Naive B cell (primary cell): ENCODE results near the gene KCNQ2. TPM values are rescaled to one million over a fixed set of nuclear protein-coding genes. Genes with fewer than 3 reads are reported as not detected.
A peak's percentile ranks its signal among the peaks of the same experiment; 100 is the strongest.
"Not testable (repeated sequence)": the region's sequence is repeated elsewhere in the genome, so short reads cannot be mapped to it uniquely, and the experiment has no call there.

ENCODE experiments used
- ATAC-seq, 2 donors: fragments of 150-1000 bp; cut with Tn5 transposase; 2 replicates each; pipeline ENCODE4 v1.10.0; 2021; ENCODE audit warnings: low read depth in 2 of 2, mild to moderate bottlenecking in 2 of 2, moderate library complexity in 2 of 2
- DNase-seq: peaks from one replicate; pipeline ENCODE4 v3.0.0; 2022
- H3K27ac Mint-ChIP-seq, 6 donors: one replicate each; pipeline ENCODE4 v1.8.0; 2020 to 2022; ENCODE audit warnings: mild to moderate bottlenecking in 6 of 6, mixed read lengths in 6 of 6, moderate library complexity in 5 of 6, inconsistent platforms in 2 of 6
- H3K27me3 Mint-ChIP-seq, 3 donors: one replicate each; pipeline ENCODE4 v1.8.0; 2021 to 2022; ENCODE audit warnings: mixed read lengths in 3 of 3, mild to moderate bottlenecking in 1 of 3
- H3K36me3 Mint-ChIP-seq, 2 donors: one replicate each; pipeline ENCODE4 v1.8.0; 2020 to 2022; ENCODE audit warnings: mixed read lengths in 2 of 2, inconsistent platforms in 1 of 2, mild to moderate bottlenecking in 1 of 2
- H3K4me1 Mint-ChIP-seq, 3 donors: one replicate each; pipeline ENCODE4 v1.8.0; 2020 to 2022; ENCODE audit warnings: mixed read lengths in 3 of 3, inconsistent platforms in 1 of 3, mild to moderate bottlenecking in 1 of 3, moderate library complexity in 1 of 3
- H3K4me3 Mint-ChIP-seq, 8 donors: one replicate each; pipeline ENCODE4 v1.8.0; 2020 to 2022; ENCODE audit warnings: mild to moderate bottlenecking in 8 of 8, mixed read lengths in 8 of 8, moderate library complexity in 8 of 8, inconsistent platforms in 2 of 8
- H3K9me3 Mint-ChIP-seq, 7 donors: one replicate each; pipeline ENCODE4 v1.8.0; 2020 to 2022; ENCODE audit warnings: mixed read lengths in 7 of 7, mild to moderate bottlenecking in 5 of 7, inconsistent platforms in 2 of 7, moderate library complexity in 1 of 7
- polyA plus RNA-seq, 6 donors: library from polyadenylated mRNA; unstranded; fragments of 300-500 nt; fragmentation: Illumina TruSeq; gene quantifications; one replicate each; pipeline ENCODE4 v1.2.3, GENCODE V29; 2021; ENCODE audit warnings: low read depth in 6 of 6

Gene KCNQ2
- polyA plus RNA-seq, 6 donors from 2014 or later = 0.54 to 1.1 TPM; not detected in 4

DNA sequence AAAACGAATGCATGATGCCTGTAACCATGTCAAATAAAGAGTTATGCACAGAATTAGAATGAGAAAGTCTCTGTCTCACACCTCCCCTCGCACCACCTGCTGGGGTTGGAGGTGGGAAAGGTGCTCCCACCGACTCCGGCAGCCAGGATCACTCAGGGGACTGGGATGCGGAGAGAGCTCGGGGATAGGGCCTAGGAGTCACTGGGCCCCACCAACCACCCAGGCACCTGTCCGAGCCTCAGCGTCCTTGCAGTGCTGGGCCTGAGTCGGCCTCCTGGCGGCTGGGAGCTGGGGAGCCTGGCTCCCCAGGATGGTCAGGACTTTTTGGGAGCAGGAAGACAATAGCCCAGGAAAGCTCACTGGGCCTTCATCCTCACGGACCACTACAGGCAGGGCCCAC lies 88.9 kb downstream of the KCNQ2 start:
- DNase-seq = no peak
- no peak for ATAC-seq
- Mint-ChIP-seq H3K9me3 (peaks cover 16 to 27% (median 21%) of the 10 kb centered on the region in 7 donors), H3K4me3 (no peak overlapping the region), H3K27me3 (peaks cover 4 to 26% (median 17%) of the 10 kb centered on the region in 3 donors), H3K4me1 (peaks cover 0 to 1% (median 0%) of the 10 kb centered on the region in 3 donors), H3K27ac (no peak overlapping the region), H3K36me3 (peaks cover 0 to 16% of the 10 kb centered on the region in 2 donors)

GRCh38 chr20:63382551-63383300 lies 89.7 kb downstream of the KCNQ2 start:
- Mint-ChIP-seq H3K27ac (no peak overlapping the region), H3K36me3 (peaks cover 0 to 16% of the 10 kb centered on the region in 2 donors)

GRCh38 chr20:63381781-63382431 lies 90.5 kb downstream of the KCNQ2 start:
- ATAC-seq = no peak
- H3K27me3 Mint-ChIP-seq = peaks cover 9 to 37% (median 11%) of the 10 kb centered on the region in 3 donors

More at GRCh38 chr20:63382551-63383300, 89.7 kb downstream of the KCNQ2 start:
- peaks cover 13 to 27% (median 19%) of the 10 kb centered on the region in 7 donors for H3K9me3 Mint-ChIP-seq
- DNase-seq (no peak), ATAC-seq (no peak)
- H3K4me3 Mint-ChIP-seq = no peak overlapping the region
- H3K27me3 Mint-ChIP-seq = peaks cover 9 to 30% (median 12%) of the 10 kb centered on the region in 3 donors
- H3K4me1 Mint-ChIP-seq = peaks cover 0 to 1% (median 0%) of the 10 kb centered on the region in 3 donors

GRCh38 chr20:63380346-63380870 lies 92.0 kb downstream of the KCNQ2 start:
- H3K4me1 Mint-ChIP-seq = peaks cover 1 to 5% (median 3%) of the 10 kb centered on the region in 3 donors
- H3K27me3 Mint-ChIP-seq = peaks cover 9 to 44% (median 20%) of the 10 kb centered on the region in 3 donors
- peaks cover 0 to 5% of the 10 kb centered on the region in 2 donors for H3K36me3 Mint-ChIP-seq
- no peak overlapping the region for H3K27ac Mint-ChIP-seq
- no peak for ATAC-seq
- no peak overlapping the region for H3K4me3 Mint-ChIP-seq
- H3K9me3 Mint-ChIP-seq = peaks cover 2 to 9% (median 7%) of the 10 kb centered on the region in 7 donors
- no peak for DNase-seq

More at GRCh38 chr20:63381781-63382431, 90.5 kb downstream of the KCNQ2 start:
- H3K27ac Mint-ChIP-seq = no peak overlapping the region
- H3K9me3 Mint-ChIP-seq = peaks cover 11 to 22% (median 18%) of the 10 kb centered on the region in 7 donors
- no peak overlapping the region for H3K4me3 Mint-ChIP-seq
- H3K4me1 Mint-ChIP-seq = peaks cover 1 to 5% (median 3%) of the 10 kb centered on the region in 3 donors
- peaks cover 0 to 16% of the 10 kb centered on the region in 2 donors for H3K36me3 Mint-ChIP-seq
- DNase-seq = peak; percentile 12

GRCh38 chr20:63379872-63380271 lies 92.6 kb downstream of the KCNQ2 start:
- H3K27ac Mint-ChIP-seq, H3K36me3 Mint-ChIP-seq, H3K9me3 Mint-ChIP-seq, H3K4me3 Mint-ChIP-seq, DNase-seq, ATAC-seq, H3K4me1 Mint-ChIP-seq: not testable (repeated sequence)
- peaks cover 9 to 44% (median 20%) of the 10 kb centered on the region in 3 donors for H3K27me3 Mint-ChIP-seq

DNA sequence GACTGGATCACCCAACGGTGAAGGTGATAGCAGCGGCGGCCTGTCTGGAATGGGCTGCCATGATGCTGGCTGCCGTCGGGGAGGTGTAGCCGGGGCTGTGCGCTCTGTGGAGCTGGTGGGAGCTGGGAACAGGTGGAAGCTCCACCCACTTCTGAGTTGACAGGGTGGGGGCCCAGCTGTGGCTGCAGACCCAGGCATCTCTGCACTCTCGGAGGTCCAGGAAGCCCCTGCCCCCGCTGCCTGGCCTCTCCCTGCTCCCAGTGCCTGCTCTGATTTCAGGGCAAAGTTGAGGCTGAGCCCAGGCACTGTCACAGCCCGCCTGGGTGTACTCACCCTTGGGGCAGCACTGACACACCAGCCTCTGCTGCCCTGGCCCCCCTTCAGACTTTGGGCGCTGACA lies 93.2 kb downstream of the KCNQ2 start:
- Mint-ChIP-seq H3K4me3 (no peak overlapping the region), H3K27me3 (peaks cover 9 to 49% (median 20%) of the 10 kb centered on the region in 3 donors), H3K9me3 (no peaks in the 10 kb centered on the region), H3K27ac (no peak overlapping the region), H3K4me1 (peaks cover 1 to 5% (median 3%) of the 10 kb centered on the region in 3 donors), H3K36me3 (no peaks in the 10 kb centered on the region)
- ATAC-seq (no peak), DNase-seq (no peak)

- Mint-ChIP-seq H3K36me3 (no peaks in the 10 kb centered on the region), H3K4me3 (no peak overlapping the region), H3K9me3 (no peaks in the 10 kb centered on the region), H3K27ac (no peak overlapping the region), H3K27me3 (peaks cover 9 to 49% (median 20%) of the 10 kb centered on the region in 3 donors), H3K4me1 (peaks cover 1 to 5% (median 3%) of the 10 kb centered on the region in 3 donors)
- ATAC-seq (no peak), DNase-seq (no peak)
These were observed 93.8 kb downstream of the KCNQ2 start for GRCh38 chr20:63378626-63379025.

DNA sequence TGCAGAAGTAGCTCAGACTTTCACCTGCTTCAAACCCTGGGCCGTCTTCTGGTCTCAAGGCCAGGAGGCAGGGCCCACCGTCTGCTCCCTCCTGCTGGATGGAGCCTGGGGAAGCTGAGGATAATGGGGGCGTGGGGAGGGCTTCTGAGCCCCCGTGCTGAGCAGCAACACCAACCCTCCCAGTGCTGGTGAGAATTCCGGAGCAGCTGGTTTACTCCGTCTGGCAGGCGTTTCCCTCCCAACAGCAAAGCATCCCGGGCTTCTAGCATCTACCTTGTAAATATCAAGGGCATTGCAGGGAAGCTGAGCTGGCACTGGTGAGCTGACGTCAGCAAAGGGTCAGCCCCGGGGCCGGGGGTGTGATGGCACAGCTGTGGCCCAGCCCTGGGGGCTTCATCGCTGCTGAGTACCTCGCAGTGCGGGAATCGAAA lies 94.5 kb downstream of the KCNQ2 start:
- H3K4me1 Mint-ChIP-seq = peaks cover 0 to 5% (median 3%) of the 10 kb centered on the region in 3 donors
- H3K9me3 Mint-ChIP-seq = no peaks in the 10 kb centered on the region
- no peak overlapping the region for H3K27ac Mint-ChIP-seq
- DNase-seq = no peak
- no peak overlapping the region for H3K4me3 Mint-ChIP-seq
- no peak for ATAC-seq
- H3K27me3 Mint-ChIP-seq = peaks cover 4 to 46% (median 21%) of the 10 kb centered on the region in 3 donors
- no peaks in the 10 kb centered on the region for H3K36me3 Mint-ChIP-seq

- peaks cover 4 to 51% (median 25%) of the 10 kb centered on the region in 3 donors for H3K27me3 Mint-ChIP-seq
These were observed 95.1 kb downstream of the KCNQ2 start for GRCh38 chr20:63377256-63377941.

GRCh38 chr20:63376283-63377250 lies 95.9 kb downstream of the KCNQ2 start:
- ATAC-seq (no peak), DNase-seq (no peak)
- no peaks in the 10 kb centered on the region for H3K36me3 Mint-ChIP-seq
- H3K4me1 Mint-ChIP-seq = peaks cover 0 to 5% (median 3%) of the 10 kb centered on the region in 3 donors
- no peaks in the 10 kb centered on the region for H3K9me3 Mint-ChIP-seq
- peaks cover 4 to 48% (median 26%) of the 10 kb centered on the region in 3 donors for H3K27me3 Mint-ChIP-seq
- no peak overlapping the region for H3K4me3 Mint-ChIP-seq
- no peak overlapping the region for H3K27ac Mint-ChIP-seq

More at GRCh38 chr20:63377256-63377941, 95.1 kb downstream of the KCNQ2 start:
- no peaks in the 10 kb centered on the region for H3K36me3 Mint-ChIP-seq
- H3K4me1 Mint-ChIP-seq = peaks cover 0 to 5% (median 3%) of the 10 kb centered on the region in 3 donors
- H3K9me3 Mint-ChIP-seq = no peaks in the 10 kb centered on the region
- DNase-seq = no peak
- ATAC-seq = no peak
- peak overlapping the region in 1 of 6 donors; percentile 15 for H3K27ac Mint-ChIP-seq
- H3K4me3 Mint-ChIP-seq = no peak overlapping the region

DNA sequence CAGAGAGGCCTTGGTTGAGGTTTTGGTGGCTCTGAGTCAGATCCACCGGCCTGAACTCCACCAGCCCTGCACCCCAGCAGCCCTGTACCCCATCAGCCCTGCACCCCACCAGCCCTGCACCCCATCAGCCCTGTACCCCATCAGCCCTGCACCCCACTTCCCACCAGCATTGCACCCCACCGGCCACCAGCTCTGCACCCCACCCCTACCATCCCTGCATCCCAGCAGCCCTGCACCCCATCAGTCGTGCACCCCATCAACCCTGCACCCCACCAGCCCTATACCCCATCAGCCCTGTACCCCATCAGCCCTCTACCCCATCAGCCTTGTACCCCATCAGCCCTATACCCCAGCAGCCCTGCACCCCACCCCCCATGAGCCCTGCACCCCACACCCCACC lies 97.0 kb downstream of the KCNQ2 start:
- no peaks in the 10 kb centered on the region for H3K36me3 Mint-ChIP-seq
- H3K27ac Mint-ChIP-seq = no peak overlapping the region
- no peak for DNase-seq
- peaks cover 9 to 55% (median 34%) of the 10 kb centered on the region in 3 donors for H3K27me3 Mint-ChIP-seq
- H3K4me3 Mint-ChIP-seq = no peak overlapping the region
- no peaks in the 10 kb centered on the region for H3K9me3 Mint-ChIP-seq
- no peak for ATAC-seq
- peaks cover 0 to 5% (median 3%) of the 10 kb centered on the region in 3 donors for H3K4me1 Mint-ChIP-seq

DNA sequence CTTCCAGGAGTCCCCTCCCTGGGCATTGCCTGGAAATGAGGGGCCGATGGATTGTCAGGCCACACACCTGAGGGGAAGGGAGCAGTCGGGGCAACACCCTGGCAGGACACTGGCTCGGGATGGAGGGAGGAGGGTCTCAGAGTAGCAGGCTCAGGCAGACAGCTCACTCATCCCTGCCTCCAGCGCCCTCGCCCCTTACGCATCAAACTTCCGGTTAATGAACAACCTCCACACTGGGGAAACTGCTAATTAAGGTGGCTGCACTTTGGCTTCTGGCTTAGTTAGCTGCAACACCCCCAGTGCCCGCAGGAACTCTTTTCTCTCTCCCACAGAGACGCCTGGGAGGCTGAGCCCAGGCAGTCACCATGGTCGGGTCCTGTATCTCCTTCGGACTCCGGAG lies 98.0 kb downstream of the KCNQ2 start:
- Mint-ChIP-seq H3K9me3 (no peaks in the 10 kb centered on the region), H3K4me3 (no peak overlapping the region), H3K4me1 (peaks cover 0 to 5% (median 3%) of the 10 kb centered on the region in 3 donors), H3K27ac (peak overlapping the region in 1 of 6 donors; percentile 92), H3K27me3 (peaks cover 9 to 48% (median 34%) of the 10 kb centered on the region in 3 donors), H3K36me3 (no peaks in the 10 kb centered on the region)
- ATAC-seq (no peak), DNase-seq (no peak)
